HepG2 (cell line): ENCODE measurements around the gene LGR6. TPM values are rescaled to one million over a fixed set of nuclear protein-coding genes. Genes with fewer than 3 reads are reported as not detected.

Source experiments
- ATM ChIP-seq: fragments of 450-650 bp; IDR thresholded peaks from 2 replicates; pipeline ENCODE4 v1.7.1; 2017; ENCODE audit warnings: mild to moderate bottlenecking, borderline replicate concordance
- BRD4 ChIP-seq: sonication (generic); formaldehyde crosslinking; IDR thresholded peaks from 2 replicates; pipeline ENCODE4 v1.4.0; 2020; ENCODE audit warnings: missing genetic modification reagents
- EZH2 ChIP-seq: conservative IDR thresholded peaks from 2 replicates; pipeline ENCODE4 v1.6.1; 2012; ENCODE audit warnings: mild to moderate bottlenecking, low read depth, low read length, moderate library complexity
- FOXO1 ChIP-seq: sonication (generic); formaldehyde crosslinking; IDR thresholded peaks from 2 replicates; pipeline ENCODE4 v1.4.0; 2020; ENCODE audit warnings: missing genetic modification reagents
- HMG20A ChIP-seq: IDR thresholded peaks from 2 replicates; pipeline ENCODE4 v1.6.1; 2016; ENCODE audit warnings: borderline replicate concordance
- HOXA3 ChIP-seq: sonication (generic); formaldehyde crosslinking; IDR thresholded peaks from 2 replicates; pipeline ENCODE4 v1.5.0; 2020; ENCODE audit warnings: missing genetic modification reagents
- MIER3 ChIP-seq: IDR thresholded peaks from 2 replicates; pipeline ENCODE4 v1.6.1; 2016; ENCODE audit warnings: missing compliant biosample characterization, borderline replicate concordance
- NFATC3 ChIP-seq: sonication (generic); formaldehyde crosslinking; IDR thresholded peaks from 2 replicates; pipeline ENCODE4 v1.5.1; 2020; ENCODE audit warnings: mild to moderate bottlenecking, missing genetic modification reagents
- SNAPC4 ChIP-seq: sonication (generic); formaldehyde crosslinking; IDR thresholded peaks from 2 replicates; pipeline ENCODE4 v1.4.0; 2020; ENCODE audit warnings: mild to moderate bottlenecking, missing genetic modification reagents
- SRSF9 ChIP-seq: fragments of 200-400 bp; formaldehyde crosslinking; IDR thresholded peaks from 2 replicates; pipeline ENCODE4 v1.6.1; 2018; ENCODE audit warnings: borderline replicate concordance, mild to moderate bottlenecking, low read depth, low read length; ENCODE audit not compliant: insufficient read depth, poor library complexity, severe bottlenecking
- TAF1 ChIP-seq: sonication (generic); formaldehyde crosslinking; IDR thresholded peaks from 2 replicates; pipeline ENCODE4 v1.4.0; 2020; ENCODE audit warnings: missing genetic modification reagents
- ZC3H13 ChIP-seq: sonication (generic); formaldehyde crosslinking; IDR thresholded peaks from 2 replicates; pipeline ENCODE4 v1.8.1; 2023; ENCODE audit warnings: mild to moderate bottlenecking, missing genetic modification reagents, moderate library complexity
- ZHX2 ChIP-seq, 2 experiments: sonication (generic) in 1 of 2; formaldehyde crosslinking in 1 of 2; IDR thresholded peaks; 2 replicates each; pipeline versions ENCODE4 v1.6.1 to v1.9.0; 2014 to 2022; ENCODE audit warnings: antibody characterized with exemption in 1 of 2, borderline replicate concordance in 1 of 2, inconsistent platforms in 1 of 2, low read depth in 1 of 2, missing genetic modification reagents in 1 of 2
- ZNF788 ChIP-seq: sonication (generic); formaldehyde crosslinking; IDR thresholded peaks from 2 replicates; pipeline ENCODE4 v1.5.0; 2020; ENCODE audit warnings: mild to moderate bottlenecking, missing genetic modification reagents, borderline replicate concordance
- polyA plus RNA-seq, 8 experiments: library from polyadenylated mRNA; depleted of rRNA in 3 of 8; stranded (reverse) in 7 of 8; unstranded in 1 of 8; fragments of >200 nt; fragmentation: Illumina TruSeq in 4 of 8; extraction: Trizol in 4 of 8; gene quantifications; 2 replicates each; pipeline versions ENCODE4 v1.2.1 to v1.2.3, GENCODE V29; 2011 to 2016; ENCODE audit warnings: low read depth in 4 of 8, missing spikeins in 1 of 8, mixed read lengths in 1 of 8; ENCODE audit not compliant: insufficient read depth in 1 of 8
- total RNA-seq, 5 experiments: library from RNA; depleted of rRNA; stranded (reverse); fragments of >200 nt; fragmentation: Illumina TruSeq; extraction: Trizol; gene quantifications; 2 replicates each; pipeline ENCODE4 v1.2.3, GENCODE V29; 2016; ENCODE audit warnings: low read depth in 1 of 5

LGR6 gene
- total and polyA plus RNA-seq, 2 of the 13 experiments (the other 11 are each of a cell fraction or from before 2014, with no cell fraction given): 0.07 TPM; not detected in 1

- TF ChIP-seq ZHX2 (IDR thresholded peaks at IDR 0.05; ENCODE audit: low read depth) (peak; percentile 92), ZHX2 (CRISPR knock-in tag; IDR thresholded peaks at IDR 0.05; ENCODE audit: borderline replicate concordance) (no peak; the same call in 1 of the 2 replicates), HOXA3 (CRISPR knock-in tag) (peak; percentile 97), TAF1 (peak; percentile 97), FOXO1 (CRISPR knock-in tag) (peak; percentile 22), MIER3 (CRISPR knock-in tag) (no peak), BRD4 (CRISPR knock-in tag) (0 out of 2 replicates have a peak, but pooled peaks have one; percentile 72), SNAPC4 (0 out of 2 replicates have a peak, but pooled peaks have one; percentile 62), SRSF9 (no peak), HMG20A (CRISPR knock-in tag) (no peak), NFATC3 (CRISPR knock-in tag) (0 out of 2 replicates have a peak, but pooled peaks have one; percentile 53), ATM (no peak), EZH2 (no peak), ZNF788 (CRISPR knock-in tag) (no peak), ZC3H13 (CRISPR knock-in tag) (no peak)
Measured at GRCh38 chr1:202348509-202349205, 155.1 kb downstream of the LGR6 start, which contains the start of gene PPP1R12B (continued).
